GM18873 (cell line): ENCODE data around the gene SLC35F3.
"Not testable (repeated sequence)": the region's sequence is repeated elsewhere in the genome, so short reads cannot be mapped to it uniquely, and the experiment has no call there.

Source experiments
- ATAC-seq: cut with Tn5 transposase; IDR thresholded peaks from one replicate; pipeline ENCODE4 v1.9.1; 2021; ENCODE audit warnings: mild to moderate bottlenecking, moderate library complexity, moderate number of reproducible peaks; ENCODE audit not compliant: unreplicated experiment, low FRiP score

Gene SLC35F3

GRCh38 chr1:234170622-234171021, 266.1 kb downstream of the SLC35F3 start:
- ATAC-seq: no peak

GRCh38 chr1:234173968-234174367, 269.5 kb downstream of the SLC35F3 start:
- ATAC-seq: no peak

- no peak for ATAC-seq
Measured at GRCh38 chr1:234175363-234175762, 270.9 kb downstream of the SLC35F3 start.

- ATAC-seq: no peak
Measured at GRCh38 chr1:234176000-234176399, 271.5 kb downstream of the SLC35F3 start.

- ATAC-seq: not testable (repeated sequence)
Measured at GRCh38 chr1:234176847-234177246, 272.4 kb downstream of the SLC35F3 start.

GRCh38 chr1:234185438-234185837, 281.0 kb downstream of the SLC35F3 start:
- no peak for ATAC-seq

GRCh38 chr1:234186037-234186688, 281.7 kb downstream of the SLC35F3 start:
- no peak for ATAC-seq

GRCh38 chr1:234188454-234188792, 283.9 kb downstream of the SLC35F3 start:
- no peak for ATAC-seq

GRCh38 chr1:234197839-234198238, 293.4 kb downstream of the SLC35F3 start:
- ATAC-seq: no peak

- no peak for ATAC-seq
Measured at GRCh38 chr1:234199476-234200127, 295.1 kb downstream of the SLC35F3 start.

GRCh38 chr1:234200566-234200965, 296.1 kb downstream of the SLC35F3 start:
- no peak for ATAC-seq

- no peak for ATAC-seq
Measured at GRCh38 chr1:234201600-234201999, 297.1 kb downstream of the SLC35F3 start.

GRCh38 chr1:234205966-234206365, 301.5 kb downstream of the SLC35F3 start:
- no peak for ATAC-seq

- ATAC-seq: no peak
Measured at GRCh38 chr1:234206651-234207284, 302.3 kb downstream of the SLC35F3 start.

- no peak for ATAC-seq
Measured at GRCh38 chr1:234208351-234208750, 303.9 kb downstream of the SLC35F3 start.

- ATAC-seq: no peak
Measured at GRCh38 chr1:234208791-234209190, 304.3 kb downstream of the SLC35F3 start.

- ATAC-seq: not testable (repeated sequence)
Measured at GRCh38 chr1:234210429-234210828, 306.0 kb downstream of the SLC35F3 start.

- not testable (repeated sequence) for ATAC-seq
Measured at GRCh38 chr1:234211855-234212254, 307.4 kb downstream of the SLC35F3 start.

GRCh38 chr1:234212764-234213657, 308.5 kb downstream of the SLC35F3 start:
- peak; percentile 38 for ATAC-seq

GRCh38 chr1:234213658-234214128, 309.2 kb downstream of the SLC35F3 start:
- ATAC-seq: no peak
